ENCODE data around the gene ZNF436. TPM values are rescaled to one million over a fixed set of nuclear protein-coding genes. Genes with fewer than 3 reads are reported as not detected.

ZNF436 gene
- total and polyA plus RNA-seq, 2 donors (not counting 3 experiments of a cell fraction or from before 2014, with no cell fraction given) = 6.5 to 14.0 TPM

DNA sequence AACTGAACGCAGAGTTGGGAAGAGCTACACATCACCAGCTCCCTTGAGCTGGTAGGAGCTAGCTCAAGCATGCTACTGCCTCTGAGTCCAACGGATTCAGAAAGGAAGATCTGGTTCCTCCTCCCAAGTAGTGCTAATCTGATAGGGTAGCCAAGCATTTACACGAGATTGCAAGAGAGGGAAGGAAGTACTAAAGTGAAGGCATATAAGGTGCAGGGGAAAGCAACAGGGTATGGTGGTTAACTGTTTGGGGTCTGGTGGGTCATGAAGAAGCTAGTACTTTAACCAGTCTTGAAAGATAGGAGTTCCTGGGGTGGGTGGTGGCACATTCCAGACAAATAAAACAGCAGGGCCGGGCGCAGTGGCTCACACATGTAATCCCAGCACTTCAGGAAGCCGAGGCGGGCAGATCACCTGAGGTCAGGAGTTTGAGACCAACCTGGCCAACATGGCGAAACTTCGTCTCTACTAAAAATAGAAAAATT, 20.2 kb upstream of the ZNF436 start:
- dilution Hi-C loops (cut with MboI; ENCODE audit: extremely low pct_ligation_motif_present, low sequenced_read_pairs) (no loop called here), intact Hi-C loops (cut with micrococcal nuclease) (no loop called here)
- H3K36me3 ChIP-seq (ENCODE audit: control insufficient read depth in 2 of 2, extremely low read depth in 1 of 2, insufficient read depth in 2 of 2, low read length in 2 of 2) = no peaks in the 10 kb centered on the region
- H3K4me3 ChIP-seq (replicated peaks in 1 of 3; ENCODE audit: insufficient read depth in 1 of 3, low read depth in 1 of 3, low read length in 3 of 3) = no peak overlapping the region
- no peak overlapping the region for H3K27ac ChIP-seq (ENCODE audit: insufficient read depth, low read depth, low read length)
- ChIA-PET CTCF (interaction anchor here (1.1 to 3.8 kb wide), 2 partner anchors 12 to 14 kb away, joined by 3 to 15 read pairs; no protein-coding TSS in a partner anchor), POLR2A (no interaction called here)
- no peaks in the 10 kb centered on the region for H4K20me1 ChIP-seq (replicated peaks; ENCODE audit: control insufficient read depth, extremely low read depth, insufficient read depth, low read length)
- DNase-seq (ENCODE audit: low read depth, low spot score) (no peak), FAIRE-seq (no peak)
- no peak overlapping the region for H3K4me2 ChIP-seq (ENCODE audit: insufficient read depth, low read length)
- H3K27me3 ChIP-seq (ENCODE audit: control insufficient read depth in 2 of 2, insufficient read depth in 2 of 2, low read length in 2 of 2) = no peaks in the 10 kb centered on the region
- H3K9me1 ChIP-seq (replicated peaks; ENCODE audit: control insufficient read depth, extremely low read depth, insufficient read depth, low read length) = no peaks in the 10 kb centered on the region
- no TSS peak for BruUV-seq (replicated peaks)
- H3K4me1 ChIP-seq (ENCODE audit: control insufficient read depth, extremely low read depth, insufficient read depth, low read length) = peaks cover 22% of the 10 kb centered on the region
- H3K79me2 ChIP-seq (ENCODE audit: control insufficient read depth, insufficient read depth, low read length) = no peaks in the 10 kb centered on the region
- no peak overlapping the region for H2AFZ ChIP-seq (ENCODE audit: low read depth, low read length)
- no peaks in the 10 kb centered on the region for H3K9me3 ChIP-seq (replicated peaks; ENCODE audit: control insufficient read depth, insufficient read depth, low read length)
- no peak overlapping the region for H3K9ac ChIP-seq (replicated peaks; ENCODE audit: extremely low read depth, insufficient read depth, low read length)
- no peak for TF ChIP-seq GATA2 (IDR thresholded peaks at IDR 0.05; ENCODE audit: insufficient read depth, insufficient read length, low read depth, low read length)
- TF ChIP-seq POLR2AphosphoS5 (IDR thresholded peaks at IDR 0.05; ENCODE audit: insufficient read depth, low read depth, low read length) = no peak
- no peak for TF ChIP-seq POLR2A (IDR thresholded peaks at IDR 0.05; ENCODE audit: low read depth, low read length)
- TF ChIP-seq, protein P1, sequence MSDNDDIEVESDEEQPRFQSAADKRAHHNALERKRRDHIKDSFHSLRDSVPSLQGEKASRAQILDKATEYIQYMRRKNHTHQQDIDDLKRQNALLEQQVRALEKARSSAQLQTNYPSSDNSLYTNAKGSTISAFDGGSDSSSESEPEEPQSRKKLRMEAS (IDR thresholded peaks at IDR 0.05; ENCODE audit: insufficient read depth, insufficient read length) = no peak
- TF ChIP-seq EZH2 (IDR thresholded peaks at IDR 0.05; ENCODE audit: borderline replicate concordance, low read depth, low read length, severe bottlenecking) = no peak
- no peak for TF ChIP-seq JUN (IDR thresholded peaks at IDR 0.05; ENCODE audit: borderline replicate concordance, insufficient read depth, insufficient read length, low read depth)
- TF ChIP-seq, protein P2, sequence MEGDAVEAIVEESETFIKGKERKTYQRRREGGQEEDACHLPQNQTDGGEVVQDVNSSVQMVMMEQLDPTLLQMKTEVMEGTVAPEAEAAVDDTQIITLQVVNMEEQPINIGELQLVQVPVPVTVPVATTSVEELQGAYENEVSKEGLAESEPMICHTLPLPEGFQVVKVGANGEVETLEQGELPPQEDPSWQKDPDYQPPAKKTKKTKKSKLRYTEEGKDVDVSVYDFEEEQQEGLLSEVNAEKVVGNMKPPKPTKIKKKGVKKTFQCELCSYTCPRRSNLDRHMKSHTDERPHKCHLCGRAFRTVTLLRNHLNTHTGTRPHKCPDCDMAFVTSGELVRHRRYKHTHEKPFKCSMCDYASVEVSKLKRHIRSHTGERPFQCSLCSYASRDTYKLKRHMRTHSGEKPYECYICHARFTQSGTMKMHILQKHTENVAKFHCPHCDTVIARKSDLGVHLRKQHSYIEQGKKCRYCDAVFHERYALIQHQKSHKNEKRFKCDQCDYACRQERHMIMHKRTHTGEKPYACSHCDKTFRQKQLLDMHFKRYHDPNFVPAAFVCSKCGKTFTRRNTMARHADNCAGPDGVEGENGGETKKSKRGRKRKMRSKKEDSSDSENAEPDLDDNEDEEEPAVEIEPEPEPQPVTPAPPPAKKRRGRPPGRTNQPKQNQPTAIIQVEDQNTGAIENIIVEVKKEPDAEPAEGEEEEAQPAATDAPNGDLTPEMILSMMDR (IDR thresholded peaks at IDR 0.05; ENCODE audit: extremely low read depth in 1 of 2, insufficient read depth in 1 of 2, low read depth in 1 of 2, low read length in 2 of 2) = no peak
- no peak for TF ChIP-seq FOS (IDR thresholded peaks at IDR 0.05; ENCODE audit: borderline replicate concordance, insufficient read depth, low read length)
- no peak for TF ChIP-seq MYC (IDR thresholded peaks at IDR 0.05; ENCODE audit: low read depth, low read length)
